ENCODE results near the gene PROZ.

DNA sequence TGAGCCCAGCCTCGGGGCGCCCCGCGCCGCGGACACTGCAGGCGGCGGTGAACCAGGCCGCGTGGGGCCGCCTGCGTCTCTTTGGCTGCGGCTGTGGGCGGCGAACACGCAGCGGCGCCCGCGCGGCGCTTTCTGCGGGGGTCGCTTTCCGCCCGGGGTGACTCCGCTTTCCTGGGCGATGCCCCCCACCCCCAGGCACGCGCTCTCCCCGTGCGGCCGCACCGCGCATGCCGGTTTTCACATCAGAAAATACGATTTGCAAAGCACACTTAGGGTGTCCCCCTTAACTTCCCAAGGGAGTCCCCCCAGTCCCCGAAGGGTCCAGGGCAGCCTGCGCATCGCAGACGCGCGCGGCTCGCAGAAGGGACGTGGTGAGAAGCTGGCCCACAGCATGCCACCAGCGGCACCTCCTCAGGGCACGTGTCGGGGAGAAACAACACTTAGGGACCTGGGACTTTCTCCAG lies 47.6 kb upstream of the PROZ start:
- TF ChIP-seq CTCF (IDR thresholded peaks at IDR 0.05): no peak
- TF ChIP-seq EZH2 (IDR thresholded peaks at IDR 0.05; ENCODE audit: borderline replicate concordance, insufficient read depth, low read depth, low read length, poor library complexity, severe bottlenecking): no peak
